Pancreas (tissue), 10 donors: ENCODE results near the gene MCTP2. TPM values are rescaled to one million over a fixed set of nuclear protein-coding genes. Genes with fewer than 3 reads are reported as not detected.

Source experiments
- ATAC-seq, 4 donors: fragments of 200-7000 bp; cut with Tn5 transposase; one replicate each; pipeline versions ENCODE4 v1.8.0 to v1.9.1; 2020; ENCODE audit warnings: mild to moderate bottlenecking in 4 of 4, moderate library complexity in 4 of 4
- DNase-seq, 6 donors: peaks; one replicate each; pipeline ENCODE4 v3.0.0-alpha.2; 2020
- FAIRE-seq: peaks from 2 replicates; lab custom pipeline; 2012; peaks lifted over from hg19 to GRCh38; lab: Jason Lieb, UNC
- H3K27ac ChIP-seq, 4 donors: fragments of 200-600 bp; sonication (generic); 1 replicate in 3 of 4; 2 replicates in 1 of 4; pipeline versions ENCODE4 v1.5.0 to v1.8.0; 2020
- H3K27me3 ChIP-seq, 4 donors: fragments of 200-600 bp; one replicate each; pipeline ENCODE4 v1.8.0; 2021
- H3K36me3 ChIP-seq, 3 donors: fragments of 200-600 bp; sonication (generic) in 1 of 3; one replicate each; pipeline versions ENCODE4 v1.5.0 to v1.8.0; 2020 to 2021
- H3K4me1 ChIP-seq, 3 donors: fragments of 200-600 bp; one replicate each; pipeline ENCODE4 v1.8.0; 2021
- H3K4me3 ChIP-seq, 4 donors: fragments of 200-600 bp; sonication (generic) in 2 of 4; one replicate each; pipeline versions ENCODE4 v1.5.0 to v1.8.0; 2020 to 2021
- H3K9me3 ChIP-seq, 4 donors: fragments of 200-600 bp; one replicate each; pipeline ENCODE4 v1.8.0; 2021
- WGBS, 2 donors: extraction: QIAGEN DNeasy Blood & Tissue Kit; methylation state at CpG; one replicate each; pipeline ENCODE4 v1.1.7; 2013; 5-methylcytosine and 5-hydroxymethylcytosine counted together
- intact Hi-C, 3 donors: fragments of 100-400 bp; cut with DNase I; formaldehyde crosslinking; loops; one replicate each; pipeline versions ENCODE4 v1.11.1 to v1.14.2; 2022
- polyA plus RNA-seq, 2 donors: library from polyadenylated mRNA; stranded (reverse); fragments of 200-250 nt; gene quantifications; one replicate each; pipeline ENCODE4 v1.2.3, GENCODE V29; 2013
- total RNA-seq, 6 donors: library from RNA; stranded (reverse); fragmentation: NEBNext Ultra II Directional in 4 of 6; extraction: Animal tissue kit (Norgen Biotek cat#: 25700) in 4 of 6; gene quantifications; one replicate each; pipeline versions ENCODE4 v1.2.1 to v1.2.4, GENCODE V29; 2021 to 2023
- TF ChIP-seq, protein P1 (sequence below), 4 donors: fragments of 200-600 bp; sonication (generic) in 3 of 4; IDR thresholded peaks; one replicate each; pipeline versions ENCODE4 v1.5.0 to v1.8.0; 2021; ENCODE audit warnings: antibody characterized with exemption in 4 of 4
- donor health status: healthy with polysubstance abuse.
- donor health status: DM: no; HTN: no; CAD: no; lungs with moderate emphysema.
- donor health status: DM: no; HTN: no; CAD: no.
- donor health status: control.
- donor health status: control.
- donor health status: Bipolar disorder and iron deficiency.
- donor health status: DM: yes; HTN: yes; CAD: no.
- donor health status: DM: no; HTN: no; CAD: no.
- donor health status: DM: no; HTN: no; CAD: no.
- donor health status: DM: yes; HTN: yes; CAD: no.

Gene MCTP2
- total and polyA plus RNA-seq, 8 donors: 3.7 to 21.4 (median 14.7) TPM

DNA sequence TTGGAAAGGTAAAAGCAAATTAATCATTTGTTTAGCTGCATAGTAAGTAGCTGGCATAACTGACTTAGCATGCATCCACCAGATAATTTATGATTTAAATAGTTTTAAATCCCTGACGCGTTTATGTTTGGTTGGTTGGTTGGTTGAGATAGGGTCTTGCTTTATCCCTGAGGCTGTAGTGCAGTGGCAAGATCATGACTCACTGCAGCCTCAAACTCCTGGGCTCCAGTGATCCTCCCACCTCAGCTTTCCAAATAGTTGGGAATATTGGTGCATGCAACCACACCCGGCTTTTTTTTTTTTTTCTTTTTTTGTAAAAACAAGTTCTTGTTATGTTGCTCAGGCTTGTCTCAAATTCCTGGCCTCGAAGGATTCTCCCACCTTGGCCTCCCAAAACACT lies 263.4 kb downstream of the MCTP2 start:
- WGBS, 2 donors: 74 to 85% methylated on average over 4 of the region's 4 CpGs

DNA sequence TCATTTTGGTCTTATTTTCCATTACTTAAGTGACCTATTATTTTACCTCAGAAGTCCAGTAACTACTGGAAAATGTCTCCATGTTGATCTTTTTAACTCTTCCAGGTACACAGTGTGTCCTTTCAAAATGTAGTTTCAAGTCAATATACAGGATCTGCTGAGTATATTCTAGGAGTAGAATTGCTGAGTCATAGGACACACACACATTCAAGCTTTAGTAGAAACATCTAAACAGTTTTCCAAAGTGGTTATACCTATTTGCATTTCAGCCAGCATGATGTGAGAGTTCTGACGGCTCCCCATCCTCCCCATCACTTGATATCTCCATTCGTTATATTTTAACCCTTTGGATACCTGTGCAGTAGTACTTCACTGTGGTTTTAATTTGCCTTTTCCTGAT lies 271.9 kb downstream of the MCTP2 start:
- 20 to 29% methylated on average over 2 of the region's 2 CpGs for WGBS, 2 donors
- FAIRE-seq: no peak
- ATAC-seq: no peak
- H3K27ac ChIP-seq: no peak overlapping the region
- no peak overlapping the region for H3K4me3 ChIP-seq
- no peaks in the 10 kb centered on the region for H3K4me1 ChIP-seq
- TF ChIP-seq, protein P1, sequence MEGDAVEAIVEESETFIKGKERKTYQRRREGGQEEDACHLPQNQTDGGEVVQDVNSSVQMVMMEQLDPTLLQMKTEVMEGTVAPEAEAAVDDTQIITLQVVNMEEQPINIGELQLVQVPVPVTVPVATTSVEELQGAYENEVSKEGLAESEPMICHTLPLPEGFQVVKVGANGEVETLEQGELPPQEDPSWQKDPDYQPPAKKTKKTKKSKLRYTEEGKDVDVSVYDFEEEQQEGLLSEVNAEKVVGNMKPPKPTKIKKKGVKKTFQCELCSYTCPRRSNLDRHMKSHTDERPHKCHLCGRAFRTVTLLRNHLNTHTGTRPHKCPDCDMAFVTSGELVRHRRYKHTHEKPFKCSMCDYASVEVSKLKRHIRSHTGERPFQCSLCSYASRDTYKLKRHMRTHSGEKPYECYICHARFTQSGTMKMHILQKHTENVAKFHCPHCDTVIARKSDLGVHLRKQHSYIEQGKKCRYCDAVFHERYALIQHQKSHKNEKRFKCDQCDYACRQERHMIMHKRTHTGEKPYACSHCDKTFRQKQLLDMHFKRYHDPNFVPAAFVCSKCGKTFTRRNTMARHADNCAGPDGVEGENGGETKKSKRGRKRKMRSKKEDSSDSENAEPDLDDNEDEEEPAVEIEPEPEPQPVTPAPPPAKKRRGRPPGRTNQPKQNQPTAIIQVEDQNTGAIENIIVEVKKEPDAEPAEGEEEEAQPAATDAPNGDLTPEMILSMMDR (IDR thresholded peaks at IDR 0.05): no peak
- no peaks in the 10 kb centered on the region for H3K27me3 ChIP-seq
- DNase-seq: no peak
- no peaks in the 10 kb centered on the region for H3K36me3 ChIP-seq
- intact Hi-C loops: no loop called here
- H3K9me3 ChIP-seq: no peaks in the 10 kb centered on the region

More for the DNA sequence above, 263.4 kb downstream of the MCTP2 start:
- intact Hi-C loops: no loop called here
- Histone ChIP-seq H3K36me3 (no peaks in the 10 kb centered on the region), H3K27me3 (no peaks in the 10 kb centered on the region), H3K27ac (no peak overlapping the region), H3K9me3 (no peaks in the 10 kb centered on the region), H3K4me3 (no peak overlapping the region), H3K4me1 (no peaks in the 10 kb centered on the region)
- no peak for ATAC-seq
- no peak for DNase-seq
- no peak for FAIRE-seq
- TF ChIP-seq, protein P1 (IDR thresholded peaks at IDR 0.05): no peak

DNA sequence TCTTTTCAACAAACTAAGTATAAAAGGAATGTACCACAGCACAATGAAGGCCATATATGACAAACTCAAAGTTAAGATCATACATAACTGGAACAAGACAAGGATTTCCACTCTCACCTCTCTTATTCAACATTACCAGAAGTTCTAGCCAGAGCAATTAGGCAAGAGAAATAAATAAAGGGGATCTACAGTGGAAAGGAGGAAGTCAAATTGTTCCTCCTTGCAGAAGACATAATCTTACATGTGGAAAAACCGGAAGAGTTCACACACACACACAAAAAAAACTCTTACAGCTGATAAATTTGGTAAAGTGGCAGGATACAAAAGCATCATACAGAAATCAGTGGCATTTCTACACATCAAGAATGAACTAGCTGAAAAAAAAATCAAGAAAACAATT lies 277.9 kb downstream of the MCTP2 start:
- TF ChIP-seq, protein P1 (IDR thresholded peaks at IDR 0.05): no peak
- ATAC-seq: no peak
- no peaks in the 10 kb centered on the region for H3K27me3 ChIP-seq
- FAIRE-seq: no peak
- intact Hi-C loops: no loop called here
- H3K4me3 ChIP-seq: no peak overlapping the region
- no peaks in the 10 kb centered on the region for H3K4me1 ChIP-seq
- no peaks in the 10 kb centered on the region for H3K9me3 ChIP-seq
- no peak for DNase-seq
- WGBS, 2 donors: 56 to 87% methylated on average over 1 of the region's 1 CpG
- H3K36me3 ChIP-seq: no peaks in the 10 kb centered on the region
- H3K27ac ChIP-seq: no peak overlapping the region

DNA sequence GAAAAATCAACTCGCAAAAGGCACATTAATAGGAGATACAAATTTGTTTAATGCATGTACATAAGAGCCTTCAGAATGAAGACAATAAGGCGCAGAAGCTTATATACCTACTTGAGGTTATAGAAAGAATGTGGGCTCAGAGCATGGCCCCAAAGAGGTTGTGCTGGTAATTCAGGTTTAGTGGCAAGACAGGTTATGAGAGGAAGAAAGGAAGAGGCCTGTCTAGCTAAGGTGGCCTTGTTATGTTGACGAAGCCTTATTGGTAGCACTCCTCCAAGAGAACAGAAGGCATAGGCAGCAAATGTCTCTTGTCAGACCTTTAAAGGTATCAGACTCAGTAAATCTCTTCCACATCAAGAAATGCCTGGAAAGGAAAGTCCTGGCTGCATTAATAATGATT lies 290.8 kb downstream of the MCTP2 start:
- Histone ChIP-seq H3K4me1 (no peaks in the 10 kb centered on the region), H3K27ac (no peak overlapping the region), H3K9me3 (no peaks in the 10 kb centered on the region), H3K4me3 (no peak overlapping the region), H3K27me3 (no peaks in the 10 kb centered on the region), H3K36me3 (no peaks in the 10 kb centered on the region)
- FAIRE-seq (no peak), DNase-seq (no peak), ATAC-seq (no peak)
- TF ChIP-seq, protein P1 (IDR thresholded peaks at IDR 0.05): no peak
- WGBS, 2 donors: 78 to 87% methylated on average over 3 of the region's 3 CpGs
- intact Hi-C loops: no loop called here

DNA sequence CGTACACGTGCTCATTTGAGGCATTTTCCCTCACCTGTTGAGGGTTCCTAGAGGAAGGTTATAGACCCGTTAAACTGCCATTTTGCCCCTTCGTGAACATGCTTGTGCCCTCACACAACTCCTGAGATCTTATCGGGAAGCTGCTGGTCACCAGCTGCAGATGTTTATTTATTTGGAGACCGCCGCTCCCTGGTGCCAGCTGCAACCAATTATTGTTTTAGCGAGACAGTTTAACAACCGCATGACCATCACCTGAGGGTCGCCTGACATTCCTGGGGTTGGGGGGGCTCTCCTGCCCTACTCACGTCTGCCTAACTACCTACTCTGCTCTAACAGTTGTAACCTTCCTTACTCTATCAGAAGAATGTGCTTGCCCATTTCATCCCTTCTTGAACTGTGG lies 292.5 kb downstream of the MCTP2 start:
- FAIRE-seq (no peak), ATAC-seq (no peak), DNase-seq (no peak)
- intact Hi-C loops: no loop called here
- 69 to 73% methylated on average over 11 of the region's 11 CpGs for WGBS, 2 donors
- Histone ChIP-seq H3K27ac (no peak overlapping the region), H3K4me1 (no peaks in the 10 kb centered on the region), H3K4me3 (no peak overlapping the region), H3K36me3 (no peaks in the 10 kb centered on the region), H3K27me3 (no peaks in the 10 kb centered on the region), H3K9me3 (no peaks in the 10 kb centered on the region)
- TF ChIP-seq, protein P1 (IDR thresholded peaks at IDR 0.05): no peak
